T-helper 1 cell treated with Interleukin-12 subunit alpha and Interleukin-12 subunit beta and Interleukin-4 antibody, amounts not matched to agents 30 μg/mL and 1 μg/mL, for 36 hours (primary cell): Measurements from ENCODE around the gene OR4N5.

ENCODE experiments used
- H3K27ac Mint-ChIP-seq: one replicate; pipeline ENCODE4 v1.8.0; 2021; ENCODE audit warnings: mild to moderate bottlenecking, mixed read lengths
- H3K27me3 Mint-ChIP-seq: one replicate; pipeline ENCODE4 v1.8.0; 2021; ENCODE audit warnings: low read depth, mixed read lengths
- H3K36me3 Mint-ChIP-seq: one replicate; pipeline ENCODE4 v1.8.0; 2021; ENCODE audit warnings: low read depth, mixed read lengths
- H3K4me1 Mint-ChIP-seq: one replicate; pipeline ENCODE4 v1.8.0; 2021; ENCODE audit warnings: low read depth, mixed read lengths
- H3K4me3 Mint-ChIP-seq: one replicate; pipeline ENCODE4 v1.8.0; 2021; ENCODE audit warnings: mild to moderate bottlenecking, moderate library complexity, mixed read lengths
- H3K9me3 Mint-ChIP-seq: one replicate; pipeline ENCODE4 v1.8.0; 2021; ENCODE audit warnings: mixed read lengths

The OR4N5 gene

DNA sequence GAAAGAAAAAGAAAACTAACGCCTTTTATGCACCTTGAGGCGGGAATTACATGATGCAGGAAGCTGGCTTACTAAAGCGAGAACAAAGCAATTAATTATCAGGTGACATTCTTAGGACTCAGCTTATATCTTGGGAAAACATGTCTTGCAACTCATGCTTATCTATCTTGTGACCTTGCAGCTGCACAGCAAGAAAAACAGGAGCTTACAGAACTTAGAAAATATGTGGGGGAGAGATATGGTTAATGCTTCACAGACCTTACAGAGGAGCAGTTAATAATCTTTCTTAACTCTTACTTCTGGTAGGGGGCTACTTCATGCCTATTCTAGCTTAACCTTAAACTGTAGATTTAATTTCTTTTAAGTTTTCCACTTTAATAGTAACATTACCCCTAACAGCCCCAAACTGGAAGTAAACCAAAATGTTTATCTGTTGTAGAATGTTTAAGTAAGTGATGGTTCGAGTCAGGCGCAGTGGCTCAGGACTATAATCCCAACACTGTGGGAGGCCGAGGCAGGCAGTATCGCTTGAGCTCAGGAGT lies 38.9 kb downstream of the OR4N5 start:
- Mint-ChIP-seq H3K4me3 (no peak overlapping the region), H3K4me1 (no peaks in the 10 kb centered on the region), H3K9me3 (no peaks in the 10 kb centered on the region), H3K27me3 (no peaks in the 10 kb centered on the region), H3K36me3 (no peaks in the 10 kb centered on the region), H3K27ac (no peak overlapping the region)

- no peak overlapping the region for H3K27ac Mint-ChIP-seq
- no peaks in the 10 kb centered on the region for H3K36me3 Mint-ChIP-seq
- no peaks in the 10 kb centered on the region for H3K9me3 Mint-ChIP-seq
- H3K27me3 Mint-ChIP-seq = no peaks in the 10 kb centered on the region
- no peaks in the 10 kb centered on the region for H3K4me1 Mint-ChIP-seq
- no peak overlapping the region for H3K4me3 Mint-ChIP-seq
Measured at GRCh38 chr14:20179218-20179617, 40.6 kb downstream of the OR4N5 start.

GRCh38 chr14:20179880-20180279 lies 41.3 kb downstream of the OR4N5 start:
- Mint-ChIP-seq H3K4me1 (no peaks in the 10 kb centered on the region), H3K27me3 (no peaks in the 10 kb centered on the region), H3K4me3 (no peak overlapping the region), H3K27ac (no peak overlapping the region), H3K36me3 (no peaks in the 10 kb centered on the region), H3K9me3 (no peaks in the 10 kb centered on the region)

DNA sequence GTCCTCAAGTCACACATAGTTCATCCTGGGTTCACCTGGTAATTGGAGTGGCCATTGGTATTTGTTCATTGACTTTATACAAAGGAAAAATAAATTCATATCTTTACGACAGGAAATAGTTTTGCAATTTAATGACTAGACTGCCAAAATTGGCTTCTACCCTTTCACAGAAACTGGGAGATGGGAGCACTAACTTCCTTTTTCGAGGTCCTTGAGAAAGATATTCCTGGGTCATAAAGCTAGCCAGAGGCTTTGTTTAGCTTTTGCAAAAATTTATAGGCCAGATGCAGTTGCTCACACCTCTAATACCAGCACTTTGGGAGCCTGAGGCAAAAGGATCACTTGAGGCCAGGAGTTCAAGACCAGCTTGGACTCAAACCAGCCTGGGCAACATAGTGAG lies 41.9 kb downstream of the OR4N5 start:
- Mint-ChIP-seq H3K36me3 (no peaks in the 10 kb centered on the region), H3K4me1 (no peaks in the 10 kb centered on the region), H3K27ac (no peak overlapping the region), H3K4me3 (no peak overlapping the region), H3K9me3 (no peaks in the 10 kb centered on the region), H3K27me3 (no peaks in the 10 kb centered on the region)

DNA sequence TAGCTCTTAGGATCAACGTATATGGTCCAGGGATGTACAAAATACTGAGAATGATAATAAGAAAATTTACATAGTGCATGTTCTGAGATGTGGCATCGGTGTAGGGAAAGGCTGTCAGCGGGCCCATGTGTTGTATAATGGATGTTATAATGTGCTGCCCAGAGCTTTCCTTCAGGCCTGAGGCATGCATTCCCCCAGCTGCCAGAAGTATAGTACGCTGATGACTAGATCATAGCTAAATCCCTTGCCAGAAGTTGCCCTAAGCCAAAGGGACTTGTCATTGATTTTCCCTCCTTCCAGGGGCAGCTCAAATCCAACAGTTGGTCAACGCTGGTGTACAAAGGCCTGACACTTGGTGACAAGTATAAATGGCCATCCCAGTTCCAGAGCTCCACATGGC lies 45.6 kb downstream of the OR4N5 start:
- Mint-ChIP-seq H3K36me3 (no peaks in the 10 kb centered on the region), H3K27ac (no peak overlapping the region), H3K4me3 (no peak overlapping the region), H3K9me3 (peaks cover 4% of the 10 kb centered on the region), H3K4me1 (no peaks in the 10 kb centered on the region), H3K27me3 (no peaks in the 10 kb centered on the region)

DNA sequence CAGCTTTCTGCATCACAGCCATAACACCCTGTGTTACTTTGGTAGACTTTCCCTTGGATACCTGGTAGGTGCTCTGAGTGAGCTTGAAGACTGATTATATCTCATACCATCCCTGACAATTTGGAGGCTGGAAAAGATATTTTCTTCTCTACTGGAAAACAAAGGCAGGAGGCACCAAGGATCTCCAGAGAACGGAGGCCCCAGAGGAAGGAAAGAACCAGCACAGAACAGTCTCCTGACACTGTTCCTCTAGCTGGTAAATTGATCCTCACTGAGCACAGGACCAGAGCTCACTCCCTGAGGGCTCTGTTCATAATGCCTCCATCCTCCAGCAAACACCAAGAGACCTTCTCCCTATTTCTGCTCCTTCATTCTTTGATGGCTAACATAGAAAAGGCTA lies 52.0 kb downstream of the OR4N5 start, which contains the start of gene OR11G2:
Gene OR11G2 (plus strand): TSS at position 301 of the 400 bp plus-strand sequence. CDS start 6,542 bp downstream, outside the sequence.
- Mint-ChIP-seq H3K4me1 (no peaks in the 10 kb centered on the region), H3K4me3 (no peak within 1 kb of the TSS), H3K9me3 (peaks cover 4% of the 10 kb centered on the region), H3K27me3 (peaks cover 8% of the 10 kb centered on the region), H3K27ac (no peak within 1 kb of the TSS), H3K36me3 (no peaks in the 10 kb centered on the region)

DNA sequence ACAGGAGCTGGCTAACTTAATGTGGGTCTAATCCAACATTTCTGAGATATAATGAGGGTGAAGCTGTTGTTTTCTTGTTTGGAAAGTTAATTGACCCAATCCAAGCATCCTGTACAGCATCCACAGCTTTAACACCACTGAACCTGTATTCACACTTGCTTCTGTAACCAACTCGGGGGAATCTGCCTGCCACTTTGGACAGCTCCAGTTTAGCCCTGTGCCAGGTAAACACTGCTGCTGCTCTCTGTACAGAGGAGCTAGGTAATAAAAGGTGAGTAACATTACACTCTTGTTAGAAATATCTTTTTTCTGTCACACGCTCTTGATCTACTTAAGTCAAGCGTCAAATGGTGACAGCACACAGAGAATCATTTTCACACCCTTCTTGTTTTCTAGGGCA lies 52.8 kb downstream of the OR4N5 start:
- Mint-ChIP-seq H3K27ac (no peak overlapping the region), H3K27me3 (peaks cover 12% of the 10 kb centered on the region), H3K4me3 (no peak overlapping the region), H3K9me3 (peaks cover 4% of the 10 kb centered on the region), H3K4me1 (no peaks in the 10 kb centered on the region), H3K36me3 (no peaks in the 10 kb centered on the region)

DNA sequence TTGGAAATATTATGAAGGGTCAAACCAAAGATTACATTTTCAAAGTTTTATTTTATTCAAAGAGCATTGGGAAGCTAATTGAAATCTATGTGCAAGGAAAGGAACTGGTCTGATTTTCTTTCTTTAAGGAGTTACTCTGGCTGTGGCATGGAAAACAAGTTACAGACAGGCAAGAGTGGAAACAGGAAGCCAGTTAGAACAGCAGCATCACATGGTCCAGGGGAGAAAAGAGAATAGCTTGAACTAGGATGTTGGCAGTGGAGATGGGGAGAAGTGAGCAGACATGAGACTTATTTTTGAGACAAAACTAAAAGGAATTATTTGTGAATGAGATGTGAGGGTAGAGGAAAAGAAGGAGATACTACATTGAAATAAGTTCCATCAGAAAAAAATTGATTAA lies 55.5 kb downstream of the OR4N5 start:
- H3K4me1 Mint-ChIP-seq = no peaks in the 10 kb centered on the region
- H3K36me3 Mint-ChIP-seq = no peaks in the 10 kb centered on the region
- no peaks in the 10 kb centered on the region for H3K9me3 Mint-ChIP-seq
- H3K27ac Mint-ChIP-seq = no peak overlapping the region
- H3K4me3 Mint-ChIP-seq = no peak overlapping the region
- peaks cover 12% of the 10 kb centered on the region for H3K27me3 Mint-ChIP-seq
